ENCODE data around the gene UVSSA.
"Not testable (repeated sequence)": the region's sequence is repeated elsewhere in the genome, so short reads cannot be mapped to it uniquely, and the experiment has no call there.

The UVSSA gene

DNA sequence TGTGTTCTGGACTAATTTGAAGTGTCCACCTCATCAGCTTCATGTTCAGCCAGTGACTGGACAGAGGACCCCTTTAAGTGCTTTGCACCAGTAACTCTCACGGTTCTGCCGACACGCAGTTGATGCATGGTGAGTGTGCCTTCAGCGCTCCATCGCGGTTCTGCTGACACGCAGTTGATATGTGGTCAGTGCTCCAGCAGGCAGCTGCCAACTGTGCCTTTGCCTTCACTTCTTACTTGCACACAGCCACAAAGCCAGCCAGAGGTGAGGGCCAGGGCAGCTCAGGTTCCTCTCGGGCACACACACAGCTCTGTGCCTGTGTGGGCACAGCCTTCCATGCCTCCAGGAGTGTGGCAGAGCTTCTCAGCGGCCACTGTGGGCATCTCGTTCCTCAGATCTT is 46.9 kb downstream of the UVSSA start:
- no peaks in the 10 kb centered on the region for H3K9me2 ChIP-seq (replicated peaks; ENCODE audit: insufficient read depth, low read length)
- no peaks in the 10 kb centered on the region; the same call in 1 of the 2 replicates for H3K9me3 ChIP-seq (replicated peaks; ENCODE audit: insufficient read depth, low read length)
- no peaks in the 10 kb centered on the region for H3K27me3 ChIP-seq (replicated peaks; ENCODE audit: insufficient read depth, low read length)
- no peak overlapping the region for H3K4me3 ChIP-seq (ENCODE audit: low read length)
- no peak overlapping the region for H3K27ac ChIP-seq (ENCODE audit: low read length)
- H3K9ac ChIP-seq (ENCODE audit: low read length) = no peak overlapping the region
- no peak for TF ChIP-seq EZH2phosphoT487 (IDR thresholded peaks at IDR 0.05; ENCODE audit: low read length)
- no peak for TF ChIP-seq EZH2 (optimal IDR thresholded peaks at IDR 0.05; ENCODE audit: low read depth, low read length)
- no peak for TF ChIP-seq CTCF (IDR thresholded peaks at IDR 0.05; ENCODE audit: low read length)
- no peaks in the 10 kb centered on the region for H4K20me1 ChIP-seq (ENCODE audit: insufficient read depth, low read length)
- no peaks in the 10 kb centered on the region for H3F3A ChIP-seq (ENCODE audit: insufficient read depth, low read length)
- no peaks in the 10 kb centered on the region for H3K79me2 ChIP-seq (ENCODE audit: low read length)
- DNase-seq = no peak
- no peak overlapping the region for H3K4me2 ChIP-seq (ENCODE audit: low read depth, low read length)
- no peaks in the 10 kb centered on the region for H3K4me1 ChIP-seq (ENCODE audit: low read length)
- H3K36me3 ChIP-seq (replicated peaks; ENCODE audit: insufficient read depth, low read length) = no peaks in the 10 kb centered on the region
- H2AFZ ChIP-seq (ENCODE audit: low read length) = no peak overlapping the region

- not testable (repeated sequence) for H3F3A ChIP-seq (ENCODE audit: insufficient read depth, low read length); DNase-seq; H2AFZ ChIP-seq (ENCODE audit: low read length); H3K4me3 ChIP-seq (ENCODE audit: low read length); H4K20me1 ChIP-seq (ENCODE audit: insufficient read depth, low read length); H3K9ac ChIP-seq (ENCODE audit: low read length); H3K36me3 ChIP-seq (replicated peaks; ENCODE audit: insufficient read depth, low read length); H3K4me1 ChIP-seq (ENCODE audit: low read length); H3K9me2 ChIP-seq (replicated peaks; ENCODE audit: insufficient read depth, low read length); H3K9me3 ChIP-seq (replicated peaks; ENCODE audit: insufficient read depth, low read length); H3K27ac ChIP-seq (ENCODE audit: low read length); H3K79me2 ChIP-seq (ENCODE audit: low read length); H3K27me3 ChIP-seq (replicated peaks; ENCODE audit: insufficient read depth, low read length); H3K4me2 ChIP-seq (ENCODE audit: low read depth, low read length)
These were observed 47.8 kb downstream of the UVSSA start for GRCh38 chr4:1394554-1395388.

- not testable (repeated sequence) for H3K9ac ChIP-seq (ENCODE audit: low read length); H3K4me2 ChIP-seq (ENCODE audit: low read depth, low read length); H3K4me3 ChIP-seq (ENCODE audit: low read length); H3K9me2 ChIP-seq (replicated peaks; ENCODE audit: insufficient read depth, low read length); H3K9me3 ChIP-seq (replicated peaks; ENCODE audit: insufficient read depth, low read length); H3K4me1 ChIP-seq (ENCODE audit: low read length); H3K79me2 ChIP-seq (ENCODE audit: low read length); H3F3A ChIP-seq (ENCODE audit: insufficient read depth, low read length); H3K36me3 ChIP-seq (replicated peaks; ENCODE audit: insufficient read depth, low read length); H3K27me3 ChIP-seq (replicated peaks; ENCODE audit: insufficient read depth, low read length); DNase-seq; H2AFZ ChIP-seq (ENCODE audit: low read length); H4K20me1 ChIP-seq (ENCODE audit: insufficient read depth, low read length); H3K27ac ChIP-seq (ENCODE audit: low read length)
These were observed 48.4 kb downstream of the UVSSA start for GRCh38 chr4:1395389-1395820.

DNA sequence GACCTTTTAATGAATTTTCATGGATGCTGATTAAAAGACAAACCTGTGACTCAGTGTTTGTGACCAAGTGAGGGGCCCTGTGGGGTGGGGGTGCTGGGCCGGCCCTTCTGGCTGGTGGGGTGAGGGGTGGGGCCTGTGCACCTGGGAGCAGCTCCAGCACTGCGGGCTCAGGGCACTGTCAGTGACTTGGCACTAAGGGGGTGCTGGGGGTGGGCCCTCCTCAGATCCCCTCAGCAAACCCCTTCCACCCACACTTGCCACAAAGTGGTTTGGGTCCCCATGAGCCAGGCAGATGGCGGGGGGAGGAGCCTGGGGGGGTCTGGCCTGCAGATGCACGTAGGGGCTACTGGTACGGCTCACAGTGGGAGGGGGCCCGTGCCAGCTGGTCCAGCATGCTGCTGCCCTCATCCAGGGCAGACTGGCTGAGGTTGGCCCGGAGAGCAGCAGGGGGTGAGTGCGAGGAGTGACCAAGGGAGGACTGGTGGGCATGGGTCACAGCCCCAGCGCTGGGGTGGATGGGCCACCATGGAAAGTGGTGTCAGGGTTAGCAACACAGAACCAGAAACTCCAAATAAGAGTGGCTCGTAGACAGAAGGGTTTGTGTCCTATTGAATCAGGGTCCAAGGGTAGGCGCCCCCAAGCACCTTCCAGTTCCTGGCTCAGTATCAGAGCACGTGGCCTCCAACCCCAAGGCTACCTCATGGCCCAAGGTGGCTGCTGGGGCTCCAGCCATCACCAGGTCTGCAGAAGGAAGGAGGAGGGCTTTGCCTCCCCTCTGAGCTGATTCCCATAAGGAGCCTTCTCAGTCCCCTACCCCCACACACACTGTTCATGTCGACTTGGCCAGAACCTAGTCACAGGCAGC is 49.2 kb downstream of the UVSSA start:
- Histone ChIP-seq H3K9ac (ENCODE audit: low read length) (no peak overlapping the region), H3K4me3 (ENCODE audit: low read length) (no peak overlapping the region), H4K20me1 (ENCODE audit: insufficient read depth, low read length) (no peaks in the 10 kb centered on the region), H3K79me2 (ENCODE audit: low read length) (no peaks in the 10 kb centered on the region), H3F3A (ENCODE audit: insufficient read depth, low read length) (no peaks in the 10 kb centered on the region), H3K27me3 (replicated peaks; ENCODE audit: insufficient read depth, low read length) (no peaks in the 10 kb centered on the region), H3K9me3 (replicated peaks; ENCODE audit: insufficient read depth, low read length) (no peaks in the 10 kb centered on the region), H3K4me2 (ENCODE audit: low read depth, low read length) (no peak overlapping the region), H2AFZ (ENCODE audit: low read length) (no peak overlapping the region), H3K4me1 (ENCODE audit: low read length) (no peaks in the 10 kb centered on the region), H3K27ac (ENCODE audit: low read length) (no peak overlapping the region), H3K36me3 (replicated peaks; ENCODE audit: insufficient read depth, low read length) (no peaks in the 10 kb centered on the region), H3K9me2 (replicated peaks; ENCODE audit: insufficient read depth, low read length) (no peaks in the 10 kb centered on the region)
- TF ChIP-seq EZH2 (optimal IDR thresholded peaks at IDR 0.05; ENCODE audit: low read depth, low read length) (no peak), CTCF (IDR thresholded peaks at IDR 0.05; ENCODE audit: low read length) (no peak), EZH2phosphoT487 (IDR thresholded peaks at IDR 0.05; ENCODE audit: low read length) (no peak)
- no peak for DNase-seq

Measured in MM.1S (cell line).